ENCODE measurements around the gene UBE2O.

GRCh38 chr17:76391200-76391715 lies 61.7 kb downstream of the UBE2O start:
- TF ChIP-seq, protein P1, sequence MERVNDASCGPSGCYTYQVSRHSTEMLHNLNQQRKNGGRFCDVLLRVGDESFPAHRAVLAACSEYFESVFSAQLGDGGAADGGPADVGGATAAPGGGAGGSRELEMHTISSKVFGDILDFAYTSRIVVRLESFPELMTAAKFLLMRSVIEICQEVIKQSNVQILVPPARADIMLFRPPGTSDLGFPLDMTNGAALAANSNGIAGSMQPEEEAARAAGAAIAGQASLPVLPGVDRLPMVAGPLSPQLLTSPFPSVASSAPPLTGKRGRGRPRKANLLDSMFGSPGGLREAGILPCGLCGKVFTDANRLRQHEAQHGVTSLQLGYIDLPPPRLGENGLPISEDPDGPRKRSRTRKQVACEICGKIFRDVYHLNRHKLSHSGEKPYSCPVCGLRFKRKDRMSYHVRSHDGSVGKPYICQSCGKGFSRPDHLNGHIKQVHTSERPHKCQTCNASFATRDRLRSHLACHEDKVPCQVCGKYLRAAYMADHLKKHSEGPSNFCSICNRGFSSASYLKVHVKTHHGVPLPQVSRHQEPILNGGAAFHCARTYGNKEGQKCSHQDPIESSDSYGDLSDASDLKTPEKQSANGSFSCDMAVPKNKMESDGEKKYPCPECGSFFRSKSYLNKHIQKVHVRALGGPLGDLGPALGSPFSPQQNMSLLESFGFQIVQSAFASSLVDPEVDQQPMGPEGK (CRISPR knock-in tag; IDR thresholded peaks at IDR 0.05; ENCODE audit: borderline replicate concordance) = no peak
- TF ChIP-seq, protein P2, sequence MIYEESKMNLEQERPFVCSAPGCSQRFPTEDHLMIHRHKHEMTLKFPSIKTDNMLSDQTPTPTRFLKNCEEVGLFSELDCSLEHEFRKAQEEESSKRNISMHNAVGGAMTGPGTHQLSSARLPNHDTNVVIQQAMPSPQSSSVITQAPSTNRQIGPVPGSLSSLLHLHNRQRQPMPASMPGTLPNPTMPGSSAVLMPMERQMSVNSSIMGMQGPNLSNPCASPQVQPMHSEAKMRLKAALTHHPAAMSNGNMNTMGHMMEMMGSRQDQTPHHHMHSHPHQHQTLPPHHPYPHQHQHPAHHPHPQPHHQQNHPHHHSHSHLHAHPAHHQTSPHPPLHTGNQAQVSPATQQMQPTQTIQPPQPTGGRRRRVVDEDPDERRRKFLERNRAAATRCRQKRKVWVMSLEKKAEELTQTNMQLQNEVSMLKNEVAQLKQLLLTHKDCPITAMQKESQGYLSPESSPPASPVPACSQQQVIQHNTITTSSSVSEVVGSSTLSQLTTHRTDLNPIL (CRISPR knock-in tag; IDR thresholded peaks at IDR 0.05; ENCODE audit: low read depth) = no peak
- TF ChIP-seq BACH2 (CRISPR knock-in tag; IDR thresholded peaks at IDR 0.05; ENCODE audit: borderline replicate concordance) = no peak
- TF ChIP-seq RARB (CRISPR knock-in tag; IDR thresholded peaks at IDR 0.05) = no peak
